ENCODE measurements around the gene GTF2IRD1. TPM values are rescaled to one million over a fixed set of nuclear protein-coding genes. Genes with fewer than 3 reads are reported as not detected.

GTF2IRD1 gene
- total RNA-seq, 1 experiment from 2014 or later = 42.9 TPM

DNA sequence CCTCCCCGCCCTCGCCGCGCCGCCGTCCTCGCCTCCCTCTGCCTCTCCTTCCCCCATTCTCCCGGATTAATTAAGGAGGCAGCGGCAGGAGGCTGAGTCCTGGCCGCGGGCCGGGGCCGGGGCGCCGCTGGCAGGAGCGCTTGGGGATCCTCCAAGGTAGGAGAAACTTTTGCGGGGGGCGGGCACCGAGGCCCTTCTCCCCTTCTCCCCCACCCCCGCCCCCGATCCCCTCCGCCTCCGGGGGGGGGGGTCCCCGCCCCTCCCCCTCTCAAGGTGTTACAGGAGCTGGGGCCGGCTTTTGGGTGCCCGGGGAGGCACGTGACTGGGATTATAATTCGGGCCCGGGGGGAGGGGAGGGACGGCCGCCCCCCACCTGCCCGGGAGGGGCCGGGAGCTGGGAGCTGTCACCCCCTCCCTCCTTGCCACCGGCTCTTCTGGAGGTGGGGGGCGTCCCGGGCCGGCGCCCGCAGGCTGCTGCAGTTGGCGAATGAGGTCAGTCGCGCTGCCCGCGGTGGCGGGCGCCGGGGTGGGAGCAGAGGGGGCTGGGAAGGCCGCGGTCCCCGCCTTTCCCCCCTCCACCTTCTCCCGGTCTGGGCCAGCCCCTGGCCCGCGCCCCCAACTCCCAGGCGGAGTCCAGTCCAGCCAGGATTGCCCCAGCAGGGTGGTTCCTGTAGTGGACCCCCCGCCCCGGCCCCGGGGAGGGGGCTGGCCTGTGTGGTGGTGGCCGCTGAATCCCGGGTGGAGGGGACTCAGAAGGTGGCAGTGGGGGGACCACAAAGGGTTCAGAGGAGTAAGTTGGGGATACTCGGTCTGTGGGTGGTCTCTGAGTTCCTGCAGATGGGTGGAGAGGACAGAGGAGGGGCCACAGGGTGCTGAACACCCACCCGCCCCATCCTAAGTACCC is 567 bp downstream of the GTF2IRD1 start (continued):
- TF ChIP-seq, protein P1, sequence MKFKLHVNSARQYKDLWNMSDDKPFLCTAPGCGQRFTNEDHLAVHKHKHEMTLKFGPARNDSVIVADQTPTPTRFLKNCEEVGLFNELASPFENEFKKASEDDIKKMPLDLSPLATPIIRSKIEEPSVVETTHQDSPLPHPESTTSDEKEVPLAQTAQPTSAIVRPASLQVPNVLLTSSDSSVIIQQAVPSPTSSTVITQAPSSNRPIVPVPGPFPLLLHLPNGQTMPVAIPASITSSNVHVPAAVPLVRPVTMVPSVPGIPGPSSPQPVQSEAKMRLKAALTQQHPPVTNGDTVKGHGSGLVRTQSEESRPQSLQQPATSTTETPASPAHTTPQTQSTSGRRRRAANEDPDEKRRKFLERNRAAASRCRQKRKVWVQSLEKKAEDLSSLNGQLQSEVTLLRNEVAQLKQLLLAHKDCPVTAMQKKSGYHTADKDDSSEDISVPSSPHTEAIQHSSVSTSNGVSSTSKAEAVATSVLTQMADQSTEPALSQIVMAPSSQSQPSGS (CRISPR knock-in tag; IDR thresholded peaks at IDR 0.05; ENCODE audit: borderline replicate concordance, low read depth) = no peak
- TF ChIP-seq, protein P2, sequence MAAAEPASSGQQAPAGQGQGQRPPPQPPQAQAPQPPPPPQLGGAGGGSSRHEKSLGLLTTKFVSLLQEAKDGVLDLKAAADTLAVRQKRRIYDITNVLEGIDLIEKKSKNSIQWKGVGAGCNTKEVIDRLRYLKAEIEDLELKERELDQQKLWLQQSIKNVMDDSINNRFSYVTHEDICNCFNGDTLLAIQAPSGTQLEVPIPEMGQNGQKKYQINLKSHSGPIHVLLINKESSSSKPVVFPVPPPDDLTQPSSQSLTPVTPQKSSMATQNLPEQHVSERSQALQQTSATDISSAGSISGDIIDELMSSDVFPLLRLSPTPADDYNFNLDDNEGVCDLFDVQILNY (CRISPR knock-in tag; IDR thresholded peaks at IDR 0.05) = 0 out of 2 replicates have a peak, but pooled peaks have one; percentile 39

DNA sequence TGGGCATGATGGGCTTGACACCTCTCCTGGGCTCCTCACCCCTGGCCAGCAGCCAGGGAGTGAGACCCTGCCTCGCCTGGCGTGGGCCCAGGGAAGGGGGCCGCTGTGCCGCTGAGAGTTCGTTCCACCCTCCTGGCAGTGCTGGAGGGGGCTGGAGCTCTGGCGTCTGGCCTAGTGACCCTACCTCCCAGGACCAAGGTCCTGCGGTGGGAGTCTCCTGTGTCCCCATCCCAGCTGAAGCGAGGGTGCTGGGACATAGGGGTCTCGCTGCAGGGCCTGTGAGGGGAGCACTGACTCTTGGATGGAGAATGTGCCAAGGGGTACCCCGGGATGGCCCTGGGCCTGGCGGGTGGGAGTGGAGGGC is 1.2 kb downstream of the GTF2IRD1 start:
- peak overlapping the region; percentile 60 for H3K4me3 Mint-ChIP-seq
- peak; percentile 96 for TF ChIP-seq ZNF121 (CRISPR knock-in tag; IDR thresholded peaks at IDR 0.05)
- TF ChIP-seq, protein P3, sequence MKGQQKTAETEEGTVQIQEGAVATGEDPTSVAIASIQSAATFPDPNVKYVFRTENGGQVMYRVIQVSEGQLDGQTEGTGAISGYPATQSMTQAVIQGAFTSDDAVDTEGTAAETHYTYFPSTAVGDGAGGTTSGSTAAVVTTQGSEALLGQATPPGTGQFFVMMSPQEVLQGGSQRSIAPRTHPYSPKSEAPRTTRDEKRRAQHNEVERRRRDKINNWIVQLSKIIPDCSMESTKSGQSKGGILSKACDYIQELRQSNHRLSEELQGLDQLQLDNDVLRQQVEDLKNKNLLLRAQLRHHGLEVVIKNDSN (CRISPR knock-in tag; IDR thresholded peaks at IDR 0.05) = no peak
- TF ChIP-seq, protein P4, sequence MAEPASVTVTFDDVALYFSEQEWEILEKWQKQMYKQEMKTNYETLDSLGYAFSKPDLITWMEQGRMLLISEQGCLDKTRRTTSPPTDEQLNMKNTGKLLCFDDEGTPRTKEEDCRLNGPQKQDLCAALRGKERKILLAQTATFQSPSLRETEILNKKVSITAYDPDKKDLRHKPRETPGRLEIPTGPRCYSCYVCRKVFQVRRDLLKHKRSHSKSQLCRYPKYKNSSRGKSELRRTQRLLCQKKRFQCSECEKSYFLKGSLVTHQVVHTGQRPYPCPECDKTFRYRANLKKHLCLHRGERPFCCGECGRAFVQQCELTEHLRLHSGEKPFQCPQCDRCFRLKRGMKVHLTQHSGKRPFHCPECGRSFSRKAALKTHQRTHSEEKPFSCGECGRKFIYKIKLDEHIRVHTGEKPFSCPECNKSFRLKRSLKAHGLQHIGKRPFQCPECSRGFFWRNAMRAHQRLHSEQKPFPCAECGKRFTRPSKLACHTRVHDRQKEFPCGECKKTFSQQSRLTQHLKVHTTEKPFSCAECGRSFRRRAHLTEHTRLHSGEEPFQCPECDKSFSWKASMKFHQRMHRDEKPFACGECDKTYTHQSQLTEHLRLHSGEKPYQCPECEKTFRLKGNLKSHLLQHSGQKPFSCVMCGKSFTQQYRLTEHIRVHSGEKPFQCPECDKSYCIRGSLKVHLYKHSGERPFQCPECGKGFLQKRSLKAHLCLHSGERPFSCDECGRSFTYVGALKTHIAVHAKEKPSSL (CRISPR knock-in tag; conservative IDR thresholded peaks at IDR 0.05) = no peak
- TF ChIP-seq, protein P5, sequence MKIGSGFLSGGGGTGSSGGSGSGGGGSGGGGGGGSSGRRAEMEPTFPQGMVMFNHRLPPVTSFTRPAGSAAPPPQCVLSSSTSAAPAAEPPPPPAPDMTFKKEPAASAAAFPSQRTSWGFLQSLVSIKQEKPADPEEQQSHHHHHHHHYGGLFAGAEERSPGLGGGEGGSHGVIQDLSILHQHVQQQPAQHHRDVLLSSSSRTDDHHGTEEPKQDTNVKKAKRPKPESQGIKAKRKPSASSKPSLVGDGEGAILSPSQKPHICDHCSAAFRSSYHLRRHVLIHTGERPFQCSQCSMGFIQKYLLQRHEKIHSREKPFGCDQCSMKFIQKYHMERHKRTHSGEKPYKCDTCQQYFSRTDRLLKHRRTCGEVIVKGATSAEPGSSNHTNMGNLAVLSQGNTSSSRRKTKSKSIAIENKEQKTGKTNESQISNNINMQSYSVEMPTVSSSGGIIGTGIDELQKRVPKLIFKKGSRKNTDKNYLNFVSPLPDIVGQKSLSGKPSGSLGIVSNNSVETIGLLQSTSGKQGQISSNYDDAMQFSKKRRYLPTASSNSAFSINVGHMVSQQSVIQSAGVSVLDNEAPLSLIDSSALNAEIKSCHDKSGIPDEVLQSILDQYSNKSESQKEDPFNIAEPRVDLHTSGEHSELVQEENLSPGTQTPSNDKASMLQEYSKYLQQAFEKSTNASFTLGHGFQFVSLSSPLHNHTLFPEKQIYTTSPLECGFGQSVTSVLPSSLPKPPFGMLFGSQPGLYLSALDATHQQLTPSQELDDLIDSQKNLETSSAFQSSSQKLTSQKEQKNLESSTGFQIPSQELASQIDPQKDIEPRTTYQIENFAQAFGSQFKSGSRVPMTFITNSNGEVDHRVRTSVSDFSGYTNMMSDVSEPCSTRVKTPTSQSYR (CRISPR knock-in tag; IDR thresholded peaks at IDR 0.05) = no peak
- TF ChIP-seq, protein P6, sequence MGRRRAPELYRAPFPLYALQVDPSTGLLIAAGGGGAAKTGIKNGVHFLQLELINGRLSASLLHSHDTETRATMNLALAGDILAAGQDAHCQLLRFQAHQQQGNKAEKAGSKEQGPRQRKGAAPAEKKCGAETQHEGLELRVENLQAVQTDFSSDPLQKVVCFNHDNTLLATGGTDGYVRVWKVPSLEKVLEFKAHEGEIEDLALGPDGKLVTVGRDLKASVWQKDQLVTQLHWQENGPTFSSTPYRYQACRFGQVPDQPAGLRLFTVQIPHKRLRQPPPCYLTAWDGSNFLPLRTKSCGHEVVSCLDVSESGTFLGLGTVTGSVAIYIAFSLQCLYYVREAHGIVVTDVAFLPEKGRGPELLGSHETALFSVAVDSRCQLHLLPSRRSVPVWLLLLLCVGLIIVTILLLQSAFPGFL (CRISPR knock-in tag; IDR thresholded peaks at IDR 0.05; ENCODE audit: borderline replicate concordance) = no peak
- TF ChIP-seq IRF2 (CRISPR knock-in tag; IDR thresholded peaks at IDR 0.05; ENCODE audit: borderline replicate concordance, low read depth) = no peak
- H3K9me3 Mint-ChIP-seq = no peaks in the 10 kb centered on the region
- CTCF ChIA-PET = interaction anchor here (1.1 to 1.2 kb wide), 2 partner anchors 49 to 249 kb away, joined by 3 read pairs; no protein-coding TSS in a partner anchor
- H3K27me3 Mint-ChIP-seq (ENCODE audit: low read depth) = no peaks in the 10 kb centered on the region
- no peak for DNase-seq (ENCODE audit: low spot score)
- H3K27ac Mint-ChIP-seq = no peak overlapping the region
- no peaks in the 10 kb centered on the region for H3K36me3 Mint-ChIP-seq
- POLR2A ChIA-PET = no interaction called here
- H3K4me1 Mint-ChIP-seq = peaks cover 13% of the 10 kb centered on the region
- ATAC-seq = no peak

DNA sequence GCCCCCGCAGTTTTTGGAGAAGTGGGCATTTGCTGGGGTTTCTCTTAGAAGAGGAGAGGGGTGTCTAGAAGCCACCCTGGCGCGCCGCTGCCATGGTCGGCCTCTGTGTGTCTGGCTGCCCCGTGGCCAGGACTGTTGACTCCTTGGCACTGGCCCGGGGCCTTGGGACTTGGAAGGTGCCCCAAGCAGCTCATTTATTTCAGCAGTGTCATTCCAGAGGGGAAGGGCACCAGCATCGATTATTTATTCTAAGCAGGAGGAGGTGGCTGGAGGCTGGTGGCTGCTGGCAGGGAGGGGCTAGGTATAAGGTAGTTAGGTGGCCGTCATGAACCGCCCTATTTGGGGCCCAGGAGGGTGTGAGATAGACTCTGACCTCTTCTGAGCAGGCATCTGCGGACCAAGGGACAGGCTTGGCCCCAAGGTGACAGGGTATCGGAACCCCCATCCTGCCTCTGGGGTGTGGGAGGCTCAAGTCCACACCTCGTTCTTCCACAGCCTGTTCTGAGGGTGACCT is 1.6 kb downstream of the GTF2IRD1 start:
- DNase-seq (ENCODE audit: low spot score) (no peak), ATAC-seq (no peak)
- Mint-ChIP-seq H3K36me3 (no peaks in the 10 kb centered on the region), H3K27me3 (ENCODE audit: low read depth) (no peaks in the 10 kb centered on the region), H3K27ac (no peak overlapping the region; the same call in 1 of the 2 replicates), H3K9me3 (no peaks in the 10 kb centered on the region), H3K4me3 (peak overlapping the region; percentile 60), H3K4me1 (peaks cover 13% of the 10 kb centered on the region)
- POLR2A ChIA-PET = no interaction called here
- CTCF ChIA-PET = interaction anchor here (1.1 to 1.2 kb wide), 2 partner anchors 50 to 249 kb away, joined by 3 read pairs; no protein-coding TSS in a partner anchor
- TF ChIP-seq SMAD4 (CRISPR knock-in tag; IDR thresholded peaks at IDR 0.05) (no peak), GTF2I (CRISPR knock-in tag; conservative IDR thresholded peaks at IDR 0.05) (no peak), PRRX2 (CRISPR knock-in tag; IDR thresholded peaks at IDR 0.05) (no peak), NR1H2 (CRISPR knock-in tag; IDR thresholded peaks at IDR 0.05) (no peak), ZNF121 (CRISPR knock-in tag; IDR thresholded peaks at IDR 0.05) (no peak)
- TF ChIP-seq, protein P7, sequence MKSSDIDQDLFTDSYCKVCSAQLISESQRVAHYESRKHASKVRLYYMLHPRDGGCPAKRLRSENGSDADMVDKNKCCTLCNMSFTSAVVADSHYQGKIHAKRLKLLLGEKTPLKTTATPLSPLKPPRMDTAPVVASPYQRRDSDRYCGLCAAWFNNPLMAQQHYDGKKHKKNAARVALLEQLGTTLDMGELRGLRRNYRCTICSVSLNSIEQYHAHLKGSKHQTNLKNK (CRISPR knock-in tag; IDR thresholded peaks at IDR 0.05) = no peak
- TF ChIP-seq, protein P5 (CRISPR knock-in tag; IDR thresholded peaks at IDR 0.05) = no peak
- TF ChIP-seq, protein P2 (CRISPR knock-in tag; IDR thresholded peaks at IDR 0.05) = no peak
